Stimulated activated CD8-positive, alpha-beta memory T cell treated with anti-CD3 and anti-CD28 coated beads, Interleukin-7, amount 100 ng/mL, for 24 hours (primary cell): ENCODE measurements around the gene RNF13.
"Not testable (repeated sequence)": the region's sequence is repeated elsewhere in the genome, so short reads cannot be mapped to it uniquely, and the experiment has no call there.

ENCODE experiments used
- DNase-seq: peaks from one replicate; pipeline ENCODE4 v3.0.0-alpha.2; 2020; ENCODE audit warnings: low read depth

RNF13 gene

DNA sequence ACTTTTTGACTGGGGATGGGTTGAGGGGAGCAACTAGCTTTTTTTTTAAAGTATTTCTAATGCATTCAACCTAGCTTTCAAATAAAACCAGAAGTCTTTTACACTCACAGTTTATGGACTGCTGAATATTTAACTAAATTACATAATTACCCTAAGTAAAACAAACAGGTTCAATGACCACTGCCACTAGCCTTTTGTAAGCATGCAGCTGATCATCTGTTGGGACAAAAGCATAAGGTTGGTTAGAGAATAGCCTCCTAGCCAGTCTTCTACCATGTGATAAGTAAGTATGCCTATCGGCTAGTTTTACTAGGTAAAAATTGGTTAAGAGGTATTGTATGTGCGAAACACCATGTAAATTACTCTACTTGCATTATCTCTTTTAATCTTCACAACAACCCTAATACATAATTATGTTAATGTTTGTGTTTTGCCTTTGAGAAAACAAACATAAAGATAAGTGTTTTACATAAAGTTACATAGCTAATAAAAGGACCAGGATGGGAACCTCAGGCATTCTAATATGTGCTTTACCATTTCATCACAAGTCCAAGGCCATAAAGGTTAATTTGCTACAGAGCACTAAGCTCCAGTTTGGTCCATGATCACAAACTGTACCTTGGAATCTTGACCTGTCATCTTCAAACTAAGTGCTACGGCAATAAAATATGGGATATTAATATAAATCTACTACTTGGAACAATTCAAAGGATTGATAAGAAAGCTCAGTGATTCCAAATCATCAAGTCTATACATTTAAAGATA is 144.5 kb downstream of the RNF13 start:
- DNase-seq: no peak

DNA sequence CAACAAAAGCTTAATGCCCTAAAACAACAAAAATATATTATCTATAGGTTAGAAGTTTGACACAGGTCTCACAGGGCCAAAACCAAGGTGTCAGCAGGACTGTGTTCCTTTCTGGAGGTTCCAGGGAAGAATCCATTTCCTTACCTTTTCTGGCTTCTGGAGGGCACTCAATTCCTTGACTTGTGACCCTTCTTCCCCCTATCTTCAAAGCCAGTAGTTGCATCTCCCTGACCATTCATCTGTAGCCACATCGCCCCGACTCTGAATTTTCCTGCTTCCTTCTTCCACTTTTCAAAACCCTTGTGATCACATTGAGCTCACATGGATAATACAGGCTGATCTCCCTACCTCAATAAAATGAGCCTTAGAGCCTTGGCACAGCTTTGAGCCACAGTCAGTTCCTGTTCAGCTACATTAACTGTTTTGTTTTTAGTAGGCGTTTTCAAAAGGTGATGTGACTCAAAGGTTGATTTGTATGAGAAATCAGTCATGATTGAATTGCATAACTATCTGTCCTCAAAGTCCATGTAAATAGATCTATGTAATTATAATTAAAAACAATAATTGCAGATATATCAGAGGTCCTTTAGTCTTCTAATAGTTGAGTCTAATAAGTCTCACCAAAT is 145.3 kb downstream of the RNF13 start:
- no peak for DNase-seq

DNA sequence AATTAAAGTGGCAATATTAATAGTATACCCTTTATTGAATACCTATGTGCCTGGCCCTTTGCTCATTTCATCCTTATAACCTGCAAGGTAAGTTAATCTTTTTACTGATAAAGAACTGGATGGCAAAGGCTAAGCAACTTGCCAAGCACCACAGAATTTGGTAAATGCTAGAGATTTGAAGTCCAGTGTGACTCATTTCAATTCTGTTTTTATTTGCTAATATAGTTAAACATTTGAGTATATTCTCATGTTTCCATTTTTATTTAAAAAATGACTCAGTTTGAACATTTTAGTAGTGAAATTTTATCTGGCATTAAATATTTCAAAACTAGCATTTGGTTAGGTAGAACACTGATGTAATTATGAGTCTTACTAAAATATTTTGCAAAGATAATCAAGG is 146.4 kb downstream of the RNF13 start:
- no peak for DNase-seq

DNA sequence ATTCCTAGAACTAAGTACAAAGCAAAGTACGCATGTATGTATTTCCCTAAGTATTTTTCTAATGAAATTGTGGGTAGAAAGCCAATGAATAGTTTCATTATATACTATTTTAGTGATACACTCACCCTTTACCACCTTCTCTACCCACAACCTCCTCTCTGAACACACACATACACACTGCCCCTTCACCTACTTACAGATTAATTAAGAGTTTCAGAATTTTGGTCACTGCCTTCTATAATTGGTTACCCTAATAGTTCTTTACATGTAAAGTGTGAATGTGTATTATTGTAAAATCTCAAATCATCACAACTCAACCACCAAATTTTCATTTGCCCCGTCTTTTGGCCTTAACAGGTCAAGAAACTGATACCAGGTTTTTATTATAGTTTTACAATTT is 150.5 kb downstream of the RNF13 start:
- DNase-seq: no peak

DNA sequence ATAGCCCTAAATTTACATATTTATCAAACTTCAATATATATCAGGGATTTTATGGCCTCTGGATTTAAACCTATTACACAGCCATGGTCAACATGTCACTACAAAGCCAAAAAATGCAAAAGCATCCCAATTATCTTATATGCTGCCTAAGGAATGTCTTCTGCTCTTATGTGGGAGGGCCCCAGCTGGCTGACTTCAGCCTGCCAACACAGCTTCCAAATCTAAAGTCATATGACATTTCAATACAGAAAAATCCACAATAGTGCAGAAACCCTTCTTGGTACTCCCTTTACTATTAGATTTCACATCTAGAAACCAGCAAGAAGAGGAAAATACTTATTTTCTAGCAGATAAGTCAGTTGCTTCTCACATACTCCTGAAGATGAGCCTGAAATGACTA is 151.3 kb downstream of the RNF13 start:
- DNase-seq: no peak

DNA sequence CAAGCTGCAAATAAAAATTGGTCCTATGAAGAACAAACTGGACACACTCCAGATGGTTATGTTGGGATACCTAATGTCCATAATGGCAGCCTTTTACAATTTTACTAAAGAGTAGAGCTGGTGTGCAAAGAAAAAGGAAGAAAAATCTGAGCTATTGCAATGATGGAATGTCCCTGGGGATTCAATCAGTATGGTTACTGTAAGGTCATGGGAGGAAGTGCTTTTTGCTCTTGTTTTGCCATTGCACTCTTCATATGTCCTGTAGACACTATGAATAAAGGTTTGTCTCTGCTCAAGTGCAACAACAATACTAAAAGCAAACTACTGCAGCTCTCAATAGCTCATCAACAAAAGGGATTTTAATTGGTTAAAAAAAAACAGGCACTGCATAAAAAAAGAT is 152.3 kb downstream of the RNF13 start:
- no peak for DNase-seq

DNA sequence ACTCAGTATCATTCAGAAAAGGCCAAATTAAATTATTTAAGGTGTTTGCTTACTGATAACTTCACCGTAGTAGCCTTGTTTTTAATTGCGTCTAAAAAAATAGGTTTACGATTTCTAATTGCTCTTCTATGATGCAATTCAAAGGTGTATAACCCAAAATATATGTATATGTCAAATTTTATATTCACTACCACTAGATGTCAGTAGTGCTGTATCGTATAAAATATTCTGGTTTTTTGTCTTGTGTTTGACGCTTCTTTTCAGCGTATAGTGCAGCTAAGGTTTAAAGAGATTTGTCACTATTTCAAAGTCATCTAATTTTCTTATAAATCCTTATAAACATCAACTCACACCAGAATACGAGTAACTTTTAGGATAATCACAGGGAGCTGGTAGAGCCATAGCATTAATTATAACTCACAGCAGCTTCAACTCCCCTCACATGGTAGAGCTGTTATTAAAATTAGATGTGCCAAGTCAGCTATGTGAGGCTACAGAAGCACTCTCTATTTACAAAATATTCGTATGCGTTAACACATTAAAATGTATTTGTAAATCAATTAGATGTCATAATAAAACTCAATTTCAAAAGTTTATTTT is 154.2 kb downstream of the RNF13 start:
- DNase-seq: no peak

DNA sequence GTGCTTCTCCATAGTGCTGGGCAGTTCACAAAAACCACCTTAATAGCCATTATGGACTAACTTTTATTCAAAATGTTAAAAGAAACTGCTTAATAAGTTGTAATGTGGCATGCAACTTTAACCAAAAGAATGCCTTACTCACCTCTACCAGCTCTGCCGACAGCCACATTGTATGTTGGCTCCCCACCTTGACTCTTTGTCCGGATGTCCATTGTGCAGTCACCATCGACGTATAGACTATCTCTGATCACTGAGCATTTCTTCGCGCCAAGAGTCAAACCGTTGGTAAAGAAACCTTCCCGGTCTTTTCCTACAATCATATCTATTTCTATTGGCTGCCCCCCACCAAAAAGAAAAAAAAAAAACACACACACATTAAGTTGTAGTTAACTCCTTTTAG is 155.2 kb downstream of the RNF13 start:
- DNase-seq: no peak

DNA sequence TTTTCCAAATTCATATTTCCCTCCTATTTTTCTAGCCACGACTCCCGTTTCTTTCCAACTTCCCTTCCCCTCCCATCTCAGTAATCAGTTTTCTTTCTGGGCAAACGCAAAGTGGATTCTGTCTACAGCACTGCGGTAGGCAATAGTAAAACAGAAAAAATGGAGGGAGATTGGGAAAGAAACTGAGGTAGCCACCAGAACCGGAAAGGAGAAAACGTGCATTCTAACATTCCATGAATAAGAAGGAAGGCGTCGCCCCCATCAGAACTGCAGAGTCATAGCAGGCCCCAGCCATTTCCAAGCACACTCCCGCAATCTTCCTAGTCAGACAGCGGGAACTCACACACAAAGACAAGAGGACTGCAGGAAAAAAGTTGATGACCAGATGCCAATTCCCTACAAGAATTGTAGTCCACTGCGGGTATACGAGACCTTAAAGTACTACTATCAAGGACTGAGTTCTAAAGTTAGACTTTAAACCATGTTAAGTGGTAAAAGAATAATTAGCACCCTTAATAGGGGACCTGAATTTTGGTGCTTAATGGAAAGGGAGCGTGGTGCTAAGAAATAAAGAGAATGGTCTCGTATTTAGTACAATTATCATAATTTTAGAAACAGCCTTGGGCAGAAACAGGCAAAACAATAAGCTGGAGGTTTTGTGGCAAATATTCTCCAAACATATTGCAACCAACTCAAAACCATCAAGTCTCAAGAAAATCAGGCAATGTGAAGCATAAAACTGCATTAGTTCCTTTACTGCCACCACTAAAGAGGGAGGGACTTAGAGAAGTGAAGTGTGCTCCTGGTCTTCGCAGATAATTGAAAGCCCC is 156.3 kb downstream of the RNF13 start:
- DNase-seq: no peak

DNA sequence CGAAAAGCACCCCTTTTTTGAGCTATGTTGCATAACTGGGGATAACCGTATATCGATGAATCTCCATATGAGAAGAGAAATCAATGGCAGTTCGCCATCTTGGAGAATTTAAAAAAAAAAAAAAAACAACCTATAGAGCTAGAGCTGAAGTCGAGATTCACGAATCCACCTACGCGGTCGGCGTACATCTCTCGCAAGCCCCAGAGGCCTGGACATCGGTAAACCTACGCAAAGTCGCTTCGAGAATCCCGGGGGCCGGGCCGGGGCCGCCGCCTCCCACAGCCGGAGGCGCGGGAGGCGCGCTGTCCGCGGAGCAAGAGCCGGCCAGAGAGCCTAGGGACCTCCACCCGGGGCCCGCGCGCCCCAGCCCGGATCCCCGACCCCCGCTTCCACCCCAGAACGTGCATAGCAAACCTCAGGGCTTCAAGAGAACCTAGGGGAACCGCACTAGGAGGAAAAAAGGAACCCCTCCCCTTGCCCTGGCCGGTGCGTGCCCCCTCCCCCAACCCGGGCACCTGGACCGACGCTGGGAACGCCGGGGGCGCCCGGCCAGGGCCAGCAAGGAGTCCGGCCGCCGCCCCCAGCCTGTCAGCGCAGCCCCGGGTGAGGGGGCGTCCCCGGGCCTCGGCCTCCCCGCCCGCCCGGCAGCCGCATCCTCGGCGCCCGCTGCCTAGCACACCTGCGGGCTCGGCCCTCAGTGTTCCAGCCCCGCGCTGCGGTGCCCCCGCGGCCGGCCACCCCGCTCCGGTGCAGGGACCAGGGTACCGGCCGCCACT is 157.1 kb downstream of the RNF13 start:
- DNase-seq: peak; percentile 33

DNA sequence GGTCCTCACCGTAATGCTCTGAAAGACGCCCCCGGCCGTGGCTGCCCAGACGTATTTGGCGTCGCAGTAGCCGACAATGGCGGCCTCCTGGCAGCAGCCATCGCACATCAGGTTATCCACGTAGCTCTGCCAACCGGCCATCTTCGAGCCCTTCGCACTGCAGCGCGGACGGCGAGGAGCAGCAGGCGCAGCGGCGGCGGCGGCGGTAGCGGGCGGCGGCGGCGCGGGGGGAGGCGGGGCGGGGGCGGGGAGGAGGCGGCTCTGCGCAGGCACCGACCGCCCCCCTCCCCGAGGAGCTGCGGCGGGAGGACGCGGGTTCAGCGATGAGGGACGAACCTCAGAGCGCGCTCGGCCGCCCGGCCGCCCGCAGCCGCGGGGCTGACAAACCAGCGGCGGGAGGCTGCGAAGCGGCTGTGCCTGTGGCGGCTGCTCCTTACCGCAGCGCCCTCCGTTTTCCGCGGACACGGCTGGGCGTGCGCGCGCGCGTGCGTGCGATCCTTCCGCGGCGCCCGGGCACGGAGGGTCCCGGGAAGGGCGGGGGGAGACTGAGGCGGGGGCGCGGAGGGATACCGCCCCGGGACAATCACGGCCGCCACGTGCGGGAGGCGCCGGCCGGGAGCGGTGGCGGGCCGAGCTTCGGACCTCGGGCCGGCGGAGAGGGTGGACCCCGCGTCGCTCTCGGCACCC is 157.8 kb downstream of the RNF13 start, which contains the start of gene PFN2:
PFN2 (minus strand) TSS at position 180 of the 687 bp plus-strand sequence; CDS start at position 141, 39 bp downstream.
- DNase-seq: peak; percentile 8

DNA sequence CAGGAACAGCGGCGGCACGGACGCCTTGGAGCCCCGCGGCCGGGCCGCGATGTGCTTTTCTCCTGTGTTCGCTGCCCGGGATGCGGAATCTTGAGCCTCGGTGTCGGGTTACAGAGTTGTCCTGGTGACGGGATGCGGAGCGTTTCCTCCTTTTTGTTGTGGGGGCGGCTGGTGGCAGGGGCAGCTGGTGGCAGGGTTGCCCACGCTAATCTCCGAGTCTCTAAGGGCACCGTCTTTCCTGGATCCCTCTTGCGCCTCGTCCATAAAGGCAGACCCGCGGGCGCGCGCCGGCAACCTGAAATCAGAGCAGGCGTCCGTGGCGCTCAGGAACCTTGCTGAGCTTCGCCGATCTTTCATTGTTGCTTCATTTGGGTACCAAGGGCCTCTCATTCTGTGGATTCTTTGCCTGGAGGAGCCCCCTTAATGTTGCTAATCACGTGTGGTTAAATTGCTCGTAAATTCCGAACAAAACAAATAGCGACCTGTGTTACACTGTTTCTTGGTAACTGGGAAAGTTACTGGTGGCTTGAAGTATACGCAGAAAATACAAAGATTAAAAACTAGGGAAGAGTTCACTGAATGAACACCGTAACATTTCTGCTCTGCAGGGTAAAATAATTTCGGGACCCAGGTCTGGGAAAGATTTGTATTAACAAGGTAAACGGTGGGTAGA is 158.5 kb downstream of the RNF13 start:
- peak; percentile 2 for DNase-seq

DNA sequence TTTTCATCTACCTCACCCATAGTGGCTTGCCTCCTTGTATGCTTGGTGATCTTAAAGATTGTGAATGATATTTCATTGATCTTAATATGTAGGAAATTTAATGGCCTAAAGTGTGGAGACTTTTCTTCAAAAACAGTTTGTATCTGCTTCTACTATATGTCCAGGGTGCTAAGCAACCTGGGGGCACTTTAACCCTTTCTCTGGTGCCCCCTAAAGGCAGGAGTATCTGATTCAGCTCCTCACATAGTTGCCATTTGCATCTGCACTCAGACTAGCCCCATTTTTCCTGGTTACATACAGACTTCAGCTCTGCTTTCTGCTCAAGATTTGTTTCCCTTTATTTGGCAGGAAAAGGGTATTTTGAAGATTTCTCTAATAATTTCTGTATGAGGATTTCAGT is 162.9 kb downstream of the RNF13 start:
- DNase-seq: no peak

DNA sequence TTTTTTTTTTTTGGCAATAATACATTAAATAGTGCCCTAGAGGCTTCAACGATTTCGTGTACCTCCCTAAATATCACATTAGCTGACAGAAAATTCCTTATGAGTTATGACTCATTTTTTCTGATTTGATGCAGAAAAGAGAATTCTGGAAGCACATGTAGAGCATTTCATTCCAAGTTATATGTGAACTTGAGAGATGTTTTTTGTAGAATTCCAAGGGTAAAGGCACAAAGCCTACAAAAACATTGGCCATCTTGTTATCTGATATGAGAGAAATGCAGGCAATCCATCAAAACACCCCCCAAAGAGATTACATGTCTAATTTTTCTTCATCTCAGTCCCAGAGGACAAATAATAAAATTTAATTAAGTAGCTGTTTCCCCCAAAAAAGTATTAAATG is 164.4 kb downstream of the RNF13 start:
- DNase-seq: no peak

DNA sequence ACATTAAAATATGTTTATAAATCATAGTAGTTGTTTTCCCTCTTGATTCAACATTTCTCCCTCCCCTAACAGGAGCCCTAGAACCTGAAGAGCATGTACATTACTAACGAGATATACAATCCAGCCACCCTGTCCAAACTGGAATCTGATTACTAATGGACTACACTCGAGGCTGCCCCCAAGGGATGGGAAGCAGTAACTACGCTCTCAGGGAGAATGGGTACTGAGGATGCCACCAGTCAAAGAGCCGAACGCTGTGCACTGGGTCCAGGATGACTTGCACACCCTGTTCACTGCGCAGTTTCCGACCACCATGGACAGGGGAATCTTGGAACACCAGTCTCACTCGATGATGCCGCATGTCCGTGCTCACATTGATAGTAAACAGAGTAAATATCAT is 169.0 kb downstream of the RNF13 start:
- DNase-seq: not testable (repeated sequence)

DNA sequence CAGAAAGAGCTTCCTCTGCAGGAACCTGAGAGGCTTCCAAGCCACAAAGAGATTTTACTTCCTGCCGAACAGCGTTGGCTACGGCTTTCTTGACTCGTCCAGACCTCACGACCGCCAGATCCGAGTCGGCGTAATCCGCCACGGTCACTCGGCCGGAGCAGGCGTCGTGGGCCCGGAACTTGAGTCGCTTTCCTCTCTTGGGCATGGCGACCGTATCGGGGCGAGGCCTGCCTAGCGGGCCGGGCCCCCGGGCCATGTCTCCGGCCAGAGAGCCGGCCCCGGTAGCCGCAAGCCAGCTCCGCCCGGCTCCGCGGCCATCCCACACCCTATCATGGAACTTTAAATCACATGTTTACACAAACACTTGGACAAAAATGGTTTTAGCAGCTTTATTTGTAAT is 170.0 kb downstream of the RNF13 start:
- DNase-seq: not testable (repeated sequence)

DNA sequence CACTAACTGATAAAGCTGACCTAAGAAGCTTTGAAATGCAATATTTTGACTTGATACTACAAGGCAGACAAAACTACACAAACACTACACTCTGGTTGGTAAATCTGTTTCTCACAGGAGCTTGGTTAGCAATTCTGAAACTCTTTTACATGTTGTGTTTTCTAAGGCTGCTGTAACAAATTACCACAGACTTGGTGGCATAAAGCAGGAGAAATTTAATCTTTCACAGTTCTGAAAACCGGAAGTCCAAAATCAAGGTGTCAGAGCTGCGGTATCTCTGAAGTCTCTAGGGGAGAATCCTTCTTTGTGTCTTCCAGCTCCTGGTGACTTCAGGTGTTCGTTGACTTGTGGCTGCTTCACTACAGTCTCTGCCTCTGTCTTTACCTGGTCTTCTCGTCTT is 170.6 kb downstream of the RNF13 start:
- no peak for DNase-seq

DNA sequence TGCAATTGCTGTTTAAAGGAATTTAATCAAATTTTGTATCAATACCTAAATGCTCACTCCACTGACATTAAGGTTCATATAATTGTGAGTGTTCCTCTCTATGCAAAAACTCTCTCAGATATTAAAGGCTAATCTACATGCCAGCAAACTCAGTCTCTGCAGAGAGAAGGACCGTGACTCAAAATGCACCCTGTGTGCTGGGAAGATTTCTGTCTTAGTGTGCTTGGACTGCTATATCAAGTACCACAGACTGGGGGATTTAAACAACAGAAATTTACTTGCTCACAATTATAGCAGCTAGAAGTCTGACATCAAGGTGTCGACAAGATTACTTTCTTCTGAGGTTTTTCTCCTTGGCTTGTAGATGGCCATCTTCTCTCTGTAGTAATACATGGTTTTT is 176.3 kb downstream of the RNF13 start:
- no peak for DNase-seq

DNA sequence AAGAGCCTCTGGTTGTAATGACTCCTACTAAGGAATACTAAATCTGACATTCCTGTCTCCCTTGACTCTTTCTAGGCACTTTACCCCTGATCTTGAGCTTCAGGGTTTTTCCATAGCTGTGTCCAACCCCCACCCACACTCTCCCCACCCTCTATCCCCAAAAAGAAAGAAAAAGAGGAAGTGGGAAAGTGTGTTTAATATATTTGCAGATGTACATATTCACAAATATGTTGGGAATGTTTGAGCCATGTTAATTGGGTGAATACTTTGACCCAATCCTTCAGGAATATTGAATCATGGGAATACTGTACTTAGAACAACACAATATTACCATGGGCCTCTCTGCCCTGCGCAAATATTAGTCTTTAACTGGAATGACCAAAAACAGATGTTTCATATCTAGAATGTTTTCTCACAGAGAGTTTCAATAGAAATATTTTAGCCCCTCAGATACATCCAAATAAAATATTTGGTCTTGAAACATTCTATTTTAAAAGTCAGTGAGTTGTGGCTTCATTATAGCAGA is 177.5 kb downstream of the RNF13 start:
- DNase-seq: no peak

DNA sequence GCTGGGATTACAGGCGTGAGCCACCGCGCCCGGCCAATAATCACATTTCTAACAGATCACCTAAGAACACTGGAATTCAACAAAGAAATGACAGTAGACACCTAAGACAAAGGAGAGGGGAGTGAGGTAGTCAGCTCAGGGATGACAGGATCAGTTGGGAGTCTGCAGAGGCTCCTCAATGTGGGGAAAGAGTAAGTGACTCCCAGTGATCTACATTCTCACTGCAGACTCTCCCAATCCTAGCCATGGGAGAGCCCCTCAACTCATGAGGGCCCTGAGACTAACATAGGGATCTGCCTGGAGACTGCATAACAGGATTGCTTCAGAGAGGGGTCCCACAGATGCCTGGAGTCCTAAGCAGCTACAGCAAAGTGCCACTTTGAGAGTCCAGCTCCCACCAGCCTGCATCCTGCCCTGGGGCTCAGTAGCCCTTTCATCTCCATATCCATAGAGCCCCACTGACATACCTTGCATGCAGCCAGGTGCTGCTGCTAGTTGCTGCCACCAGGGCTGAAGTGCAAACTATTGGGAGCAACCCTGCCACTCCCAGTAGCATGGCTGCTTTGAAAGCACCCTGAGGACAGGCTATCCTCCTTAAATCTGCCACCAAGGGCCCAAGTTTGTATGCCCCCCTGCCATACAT is 179.5 kb downstream of the RNF13 start:
- DNase-seq: no peak
